Testis (tissue), 3 donors: ENCODE measurements around the gene KRT81. TPM values are rescaled to one million over a fixed set of nuclear protein-coding genes. Genes with fewer than 3 reads are reported as not detected.

Experiments
- DNase-seq: peaks from one replicate; pipeline ENCODE4 v3.0.0-alpha.2; 2019
- H3K27ac ChIP-seq, 2 donors: fragments of 200-600 bp; sonication (generic); one replicate each; pipeline ENCODE4 v1.5.1; 2019
- H3K27me3 ChIP-seq: fragments of 200-600 bp; sonication (generic); one replicate; pipeline ENCODE4 v1.5.1; 2019
- H3K36me3 ChIP-seq: fragments of 200-600 bp; sonication (generic); one replicate; pipeline ENCODE4 v1.5.1; 2017; ENCODE audit warnings: low read depth; ENCODE audit errors: missing control alignments
- H3K4me1 ChIP-seq: fragments of 200-600 bp; sonication (generic); one replicate; pipeline ENCODE4 v1.5.1; 2019
- H3K4me3 ChIP-seq, 2 donors: fragments of 200-600 bp; sonication (generic); one replicate each; pipeline ENCODE4 v1.5.1; 2017 to 2019
- H3K9me3 ChIP-seq: fragments of 200-600 bp; sonication (generic); one replicate; pipeline ENCODE4 v1.5.1; 2017
- POLR2A ChIP-seq: fragments of 450-650 bp; IDR thresholded peaks from one replicate; pipeline ENCODE4 v1.6.1; 2017; ENCODE audit warnings: antibody characterized with exemption, mild to moderate bottlenecking, moderate library complexity
- WGBS, 2 donors: methylation state at CpG; one replicate each; pipeline ENCODE4 v1.1.5; 2018; 5-methylcytosine and 5-hydroxymethylcytosine counted together
- intact Hi-C: fragments of 100-400 bp; cut with DNase I; formaldehyde crosslinking; loops from one replicate; pipeline ENCODE4 v1.15.1; 2023; ENCODE audit warnings: low total_unique reads
- polyA plus RNA-seq: library from polyadenylated mRNA; stranded (reverse); fragments of 350-450 nt; fragmentation: Illumina TruSeq; extraction: RNeasy Lipid Tissue Mini Kit (QIAGEN cat#74804); gene quantifications from one replicate; pipeline ENCODE4 v1.2.3, GENCODE V29; 2014; ENCODE audit warnings: low read depth, low replicate concordance; ENCODE audit not compliant: insufficient read depth
- total RNA-seq, 2 donors: library from RNA; depleted of rRNA; stranded (reverse); fragments of >200 nt; gene quantifications; one replicate each; pipeline ENCODE4 v1.2.3, GENCODE V29; 2016
- TF ChIP-seq, protein P1 (sequence below), 3 experiments: fragments of 450-650 bp in 2 of 3; fragments of 200-600 bp in 1 of 3; sonication (generic) in 1 of 3; IDR thresholded peaks; one replicate each; pipeline ENCODE4 v1.5.1; 2016 to 2019; ENCODE audit warnings: antibody characterized with exemption in 3 of 3, mild to moderate bottlenecking in 2 of 3, moderate library complexity in 1 of 3

Gene KRT81
- total and polyA plus RNA-seq, 3 donors from 2014 or later: 0.74 TPM; not detected in 2

- no peak overlapping the region for H3K27ac ChIP-seq
- WGBS, 2 donors: 88 to 91% methylated on average over 4 of the region's 4 CpGs
- H3K9me3 ChIP-seq: no peaks in the 10 kb centered on the region
- no peak for TF ChIP-seq POLR2A
- TF ChIP-seq, protein P1, sequence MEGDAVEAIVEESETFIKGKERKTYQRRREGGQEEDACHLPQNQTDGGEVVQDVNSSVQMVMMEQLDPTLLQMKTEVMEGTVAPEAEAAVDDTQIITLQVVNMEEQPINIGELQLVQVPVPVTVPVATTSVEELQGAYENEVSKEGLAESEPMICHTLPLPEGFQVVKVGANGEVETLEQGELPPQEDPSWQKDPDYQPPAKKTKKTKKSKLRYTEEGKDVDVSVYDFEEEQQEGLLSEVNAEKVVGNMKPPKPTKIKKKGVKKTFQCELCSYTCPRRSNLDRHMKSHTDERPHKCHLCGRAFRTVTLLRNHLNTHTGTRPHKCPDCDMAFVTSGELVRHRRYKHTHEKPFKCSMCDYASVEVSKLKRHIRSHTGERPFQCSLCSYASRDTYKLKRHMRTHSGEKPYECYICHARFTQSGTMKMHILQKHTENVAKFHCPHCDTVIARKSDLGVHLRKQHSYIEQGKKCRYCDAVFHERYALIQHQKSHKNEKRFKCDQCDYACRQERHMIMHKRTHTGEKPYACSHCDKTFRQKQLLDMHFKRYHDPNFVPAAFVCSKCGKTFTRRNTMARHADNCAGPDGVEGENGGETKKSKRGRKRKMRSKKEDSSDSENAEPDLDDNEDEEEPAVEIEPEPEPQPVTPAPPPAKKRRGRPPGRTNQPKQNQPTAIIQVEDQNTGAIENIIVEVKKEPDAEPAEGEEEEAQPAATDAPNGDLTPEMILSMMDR (IDR thresholded peaks at IDR 0.05): no peak
- no peaks in the 10 kb centered on the region for H3K36me3 ChIP-seq
- H3K4me3 ChIP-seq: no peak overlapping the region
- no peaks in the 10 kb centered on the region for H3K27me3 ChIP-seq
- intact Hi-C loops: no loop called here
- H3K4me1 ChIP-seq: no peaks in the 10 kb centered on the region
- no peak for DNase-seq
Observed at GRCh38 chr12:52335598-52336262, 44.4 kb upstream of the KRT81 start.

DNA sequence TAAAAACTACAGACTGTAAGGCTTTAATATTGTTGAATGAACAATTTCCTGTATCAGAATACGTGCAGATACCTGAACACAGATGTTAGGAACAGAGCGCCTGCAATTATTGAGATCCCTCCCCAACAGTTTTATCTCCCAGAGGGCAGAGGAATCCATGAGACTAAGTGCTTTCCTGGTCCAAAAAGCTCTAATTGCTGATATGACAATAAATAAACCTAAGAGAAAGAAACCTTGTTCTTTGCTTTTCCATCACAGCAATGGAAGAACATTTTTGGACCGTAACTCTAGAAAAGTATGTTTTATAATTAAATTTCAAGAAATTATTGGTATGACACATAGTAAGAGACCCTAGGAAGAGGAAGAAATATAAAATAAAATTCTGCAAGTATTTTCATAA, 42.9 kb upstream of the KRT81 start:
- WGBS, 2 donors: 71% methylated on average over 3 of the region's 3 CpGs
- Histone ChIP-seq H3K9me3 (no peaks in the 10 kb centered on the region), H3K36me3 (no peaks in the 10 kb centered on the region), H3K4me3 (no peak overlapping the region), H3K4me1 (no peaks in the 10 kb centered on the region), H3K27ac (no peak overlapping the region), H3K27me3 (no peaks in the 10 kb centered on the region)
- intact Hi-C loops: no loop called here
- no peak for DNase-seq
- TF ChIP-seq, protein P1 (IDR thresholded peaks at IDR 0.05): no peak
- no peak for TF ChIP-seq POLR2A

DNA sequence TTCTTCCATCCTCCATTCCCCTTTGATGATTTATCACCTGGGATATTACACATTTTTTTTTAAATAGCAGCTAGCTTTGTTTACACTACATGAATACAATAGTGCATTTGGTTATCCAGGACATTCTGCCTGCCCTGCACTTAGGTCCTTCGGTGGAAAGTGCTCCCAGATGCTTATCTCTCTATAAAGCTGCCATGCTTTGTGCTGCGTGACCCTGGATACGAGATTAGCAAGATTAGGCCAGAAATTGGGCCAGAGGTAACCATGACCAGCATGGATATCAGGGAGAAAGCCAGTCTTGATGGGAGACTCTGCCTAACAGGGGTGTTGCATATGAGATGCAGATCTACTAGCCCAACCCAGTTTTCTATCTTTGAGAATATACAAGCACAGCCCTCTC, 42.0 kb upstream of the KRT81 start:
- intact Hi-C loops: no loop called here
- Histone ChIP-seq H3K4me1 (no peaks in the 10 kb centered on the region), H3K9me3 (no peaks in the 10 kb centered on the region), H3K27ac (no peak overlapping the region), H3K27me3 (no peaks in the 10 kb centered on the region), H3K4me3 (no peak overlapping the region), H3K36me3 (no peaks in the 10 kb centered on the region)
- DNase-seq: no peak
- WGBS, 2 donors: 83 to 85% methylated on average over 3 of the region's 3 CpGs
- TF ChIP-seq, protein P1 (IDR thresholded peaks at IDR 0.05): no peak
- no peak for TF ChIP-seq POLR2A

- H3K27ac ChIP-seq: no peak overlapping the region
- no peaks in the 10 kb centered on the region for H3K4me1 ChIP-seq
- H3K27me3 ChIP-seq: no peaks in the 10 kb centered on the region
- intact Hi-C loops: no loop called here
- no peak for DNase-seq
- H3K4me3 ChIP-seq: no peak overlapping the region
- TF ChIP-seq, protein P1 (IDR thresholded peaks at IDR 0.05): no peak
- TF ChIP-seq POLR2A: no peak
- H3K36me3 ChIP-seq: no peaks in the 10 kb centered on the region
- WGBS, 2 donors: 86% methylated on average over 1 of the region's 1 CpG
- no peaks in the 10 kb centered on the region for H3K9me3 ChIP-seq
Observed at GRCh38 chr12:52332381-52332780, 41.0 kb upstream of the KRT81 start.

- Histone ChIP-seq H3K9me3 (no peaks in the 10 kb centered on the region), H3K27me3 (no peaks in the 10 kb centered on the region), H3K4me1 (no peaks in the 10 kb centered on the region), H3K27ac (no peak overlapping the region), H3K36me3 (no peaks in the 10 kb centered on the region), H3K4me3 (no peak overlapping the region)
- TF ChIP-seq POLR2A: no peak
- TF ChIP-seq, protein P1 (IDR thresholded peaks at IDR 0.05): no peak
- 85 to 90% methylated on average over 3 of the region's 3 CpGs for WGBS, 2 donors
- intact Hi-C loops: no loop called here
- DNase-seq: no peak
Observed at GRCh38 chr12:52331833-52332232, 40.5 kb upstream of the KRT81 start.
